Measurements from ENCODE around the gene KIF5B. TPM values are rescaled to one million over a fixed set of nuclear protein-coding genes. Genes with fewer than 3 reads are reported as not detected.

The KIF5B gene
- total and polyA plus RNA-seq, 9 of the 15 experiments (the other 6 are each of a cell fraction or from before 2014, with no cell fraction given), result 24.4 to 94.4 (median 68.9) TPM

DNA sequence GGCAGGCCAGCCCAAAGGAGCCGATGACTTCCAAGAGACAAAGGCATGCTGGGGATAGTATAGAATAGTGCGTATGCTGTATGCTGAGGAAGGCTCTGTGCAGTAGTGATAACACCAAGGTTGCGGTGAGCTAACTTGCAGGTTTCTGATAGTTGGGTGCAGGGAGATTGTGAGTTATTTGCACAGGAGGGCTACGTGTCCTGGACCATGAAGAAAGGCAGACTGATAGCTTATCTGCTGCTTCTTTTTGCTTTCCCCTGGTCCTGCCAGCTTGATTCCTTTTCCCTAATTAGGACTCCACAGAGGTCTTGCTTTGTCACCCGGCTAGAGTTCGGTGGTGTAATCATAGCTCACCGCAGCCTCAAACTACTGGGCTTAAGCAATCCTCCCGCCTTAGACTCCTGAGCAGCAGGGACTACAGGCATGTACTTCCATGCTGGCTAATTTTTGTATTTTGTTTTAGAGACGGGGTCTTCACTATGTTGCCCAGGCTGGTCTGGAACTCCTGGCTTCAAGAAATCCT is 83.6 kb downstream of the KIF5B start (continued):
- TF ChIP-seq SRSF1 (IDR thresholded peaks at IDR 0.05; ENCODE audit: low read depth, low read length) (no peak), CREBBP (IDR thresholded peaks at IDR 0.05; ENCODE audit: low read depth, low read length) (no peak), MEIS2 (IDR thresholded peaks at IDR 0.05; ENCODE audit: partially characterized antibody) (peak; percentile 84), TFE3 (CRISPR knock-in tag; IDR thresholded peaks at IDR 0.05) (no peak), MEF2D (tag; conservative IDR thresholded peaks at IDR 0.05; ENCODE audit: low read depth) (peak; percentile 71), ZNF24 (IDR thresholded peaks at IDR 0.05) (peak; percentile 92), FOXJ3 (CRISPR knock-in tag; IDR thresholded peaks at IDR 0.05) (no peak), ZNF57 (CRISPR knock-in tag; IDR thresholded peaks at IDR 0.05) (no peak), ZNF41 (CRISPR knock-in tag; conservative IDR thresholded peaks at IDR 0.05) (0 out of 2 replicates have a peak, but pooled peaks have one; percentile 30), NFE2L1 (tag; IDR thresholded peaks at IDR 0.05; ENCODE audit: borderline replicate concordance, low read depth) (no peak), SLC30A9 (CRISPR knock-in tag; IDR thresholded peaks at IDR 0.05) (no peak), KAT7 (CRISPR knock-in tag; IDR thresholded peaks at IDR 0.05; ENCODE audit: borderline replicate concordance) (no peak), ZNF324 (CRISPR knock-in tag; IDR thresholded peaks at IDR 0.05) (no peak), NFYB (IDR thresholded peaks at IDR 0.05; ENCODE audit: extremely low read depth, insufficient read length) (no peak), SMAD1 (IDR thresholded peaks at IDR 0.05; ENCODE audit: low read depth, low read length, partially characterized antibody) (peak; percentile 78), ZNF507 (tag; conservative IDR thresholded peaks at IDR 0.05) (no peak), HDAC8 (tag; IDR thresholded peaks at IDR 0.05) (no peak), ZNF408 (CRISPR knock-in tag; IDR thresholded peaks at IDR 0.05; ENCODE audit: low read depth) (no peak), ZBTB9 (CRISPR knock-in tag; IDR thresholded peaks at IDR 0.05) (peak; percentile 43; the same call in 1 of the 2 replicates), ATF3 (IDR thresholded peaks at IDR 0.05) (peak; percentile 75), ATF3 (CRISPR knock-in tag; conservative IDR thresholded peaks at IDR 0.05) (no peak), GABPB2 (CRISPR knock-in tag; conservative IDR thresholded peaks at IDR 0.05) (no peak), EP300 (IDR thresholded peaks at IDR 0.05; ENCODE audit: low read length) (peak; percentile 97)
- TF ChIP-seq, protein P1, sequence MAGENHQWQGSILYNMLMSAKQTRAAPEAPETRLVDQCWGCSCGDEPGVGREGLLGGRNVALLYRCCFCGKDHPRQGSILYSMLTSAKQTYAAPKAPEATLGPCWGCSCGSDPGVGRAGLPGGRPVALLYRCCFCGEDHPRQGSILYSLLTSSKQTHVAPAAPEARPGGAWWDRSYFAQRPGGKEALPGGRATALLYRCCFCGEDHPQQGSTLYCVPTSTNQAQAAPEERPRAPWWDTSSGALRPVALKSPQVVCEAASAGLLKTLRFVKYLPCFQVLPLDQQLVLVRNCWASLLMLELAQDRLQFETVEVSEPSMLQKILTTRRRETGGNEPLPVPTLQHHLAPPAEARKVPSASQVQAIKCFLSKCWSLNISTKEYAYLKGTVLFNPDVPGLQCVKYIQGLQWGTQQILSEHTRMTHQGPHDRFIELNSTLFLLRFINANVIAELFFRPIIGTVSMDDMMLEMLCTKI (IDR thresholded peaks at IDR 0.05; ENCODE audit: partially characterized antibody), result no peak

Measured in K562 (cell line).